ENCODE measurements around the gene NINL. TPM values are rescaled to one million over a fixed set of nuclear protein-coding genes. Genes with fewer than 3 reads are reported as not detected.

Gene NINL
- total RNA-seq, 6 donors from 2014 or later = 10.2 to 47.1 (median 20.3) TPM

GRCh38 chr20:25407311-25408169, 177.8 kb downstream of the NINL start, which contains the start of gene GINS1:
TSS of gene GINS1 (plus strand) at chr20:25407673. CDS start at chr20:25407821, 148 bp downstream.
- WGBS, 2 donors = 1% methylated on average over 40 to 56 of the region's 56 CpGs

More at GRCh38 chr20:25407311-25408169, 177.8 kb downstream of the NINL start, which contains the start of gene GINS1:
- Histone ChIP-seq H3K4me1 (peaks cover 6 to 10% (median 8%) of the 10 kb centered on the region in 4 donors), H3K27ac (peak within 1 kb of the TSS; percentile 37 to 69 (median 42)), H3K27me3 (no peaks in the 10 kb centered on the region), H3K4me3 (peak within 1 kb of the TSS; percentile 63 to 78 (median 74)), H3K9me3 (peaks cover 0 to 17% (median 10%) of the 10 kb centered on the region in 4 donors), H3K36me3 (no peaks in the 10 kb centered on the region)
- TF ChIP-seq POLR2A (IDR thresholded peaks at IDR 0.05) (no peak), EP300 (IDR thresholded peaks at IDR 0.05) (no peak), CTCF (IDR thresholded peaks at IDR 0.05) (peak in 1 of 6 experiments; percentile 8), POLR2AphosphoS5 (IDR thresholded peaks at IDR 0.05) (peak in 1 of 2 donors; percentile 81)
- DNase-seq (peak; percentile 71 to 92), ATAC-seq (ENCODE audit: low FRiP score in 2 of 2) (peak; percentile 91 to 98)

Small RNA genes within 50 kb of the gene (small RNA-seq; reads per million reads assigned to genes)
- 0 reads per million in 4 donors for gene RNU6ATAC17P

Other genes starting within 250 kb of the NINL start
- 100 to 1,000 TPM in 1 of 6 donors, 10 to 100 TPM in 5; 38.3 to 132 (median 74.5) TPM for gene ABHD12, start 194.7 kb downstream of the NINL start, total RNA-seq
- gene GINS1, start 177.9 kb downstream of the NINL start, total RNA-seq = 1 to 10 TPM in 2 of 6 donors, under 1 TPM in 4; under 0.01 to 1.8 (median 0.77) TPM
- gene NANP, start 38.5 kb upstream of the NINL start, total RNA-seq = 1 to 10 TPM; 1.0 to 7.0 (median 4.7) TPM
- 10 to 100 TPM; 10.8 to 41.9 (median 14.5) TPM for gene ZNF337, start 111.3 kb upstream of the NINL start, total RNA-seq

Measured in upper lobe of left lung (tissue), 6 donors.